HG02973 (cell line): ENCODE measurements around the gene DHRS12.
A peak's percentile ranks its signal among the peaks of the same experiment; 100 is the strongest.

Source experiments
- ATAC-seq: cut with Tn5 transposase; IDR thresholded peaks from one replicate; pipeline ENCODE4 v1.9.1; 2021; ENCODE audit warnings: moderate library complexity; ENCODE audit not compliant: unreplicated experiment

DHRS12 gene

DNA sequence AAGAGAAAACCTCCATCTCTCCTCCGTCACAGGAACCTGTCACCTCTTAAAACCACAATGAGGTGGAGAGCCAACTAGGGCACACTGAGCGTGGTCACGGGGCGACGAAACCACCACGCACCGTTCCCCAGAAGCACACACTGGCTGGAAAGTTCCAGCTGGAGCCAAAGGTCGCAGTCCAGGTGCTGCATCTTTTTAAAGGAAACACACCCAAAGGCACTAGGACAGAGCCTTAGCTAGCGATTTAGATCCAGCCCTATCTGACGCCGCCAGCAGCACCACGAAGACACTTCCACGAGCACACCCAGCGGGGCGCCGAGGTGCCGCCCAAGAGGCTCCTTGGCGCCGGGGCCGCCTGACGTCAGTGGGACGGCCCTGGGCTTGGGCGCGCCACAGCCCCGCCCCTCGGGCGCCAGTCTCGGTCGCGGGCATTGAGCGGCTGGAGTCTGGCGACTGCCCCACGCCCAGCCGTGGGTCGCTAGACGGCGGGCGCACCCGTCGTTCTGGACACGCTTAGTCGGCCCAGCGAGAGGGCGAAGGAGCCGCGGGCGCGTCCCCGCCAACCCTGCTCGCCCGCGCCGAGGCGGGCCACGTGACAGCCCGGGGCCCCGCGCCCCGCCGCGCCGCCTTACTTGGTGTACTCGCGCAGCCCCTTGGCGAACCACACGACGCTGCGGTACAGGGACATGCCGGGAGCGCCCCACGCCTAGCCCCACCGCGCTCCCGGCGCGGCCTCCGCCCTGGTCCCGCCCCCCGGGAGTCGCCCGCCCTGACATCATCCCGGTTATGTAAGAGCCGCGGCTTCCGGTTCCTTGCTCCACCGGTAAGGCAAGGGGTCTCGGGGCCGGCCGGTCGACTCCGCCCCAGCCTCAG, at the start of gene DHRS12:
TSS of gene DHRS12 (minus strand) at position 742 of the 873 bp plus-strand sequence. CDS start 4,504 bp downstream, outside the sequence.
- ATAC-seq: peak; percentile 88

- ATAC-seq: no peak
Observed at GRCh38 chr13:51849145-51850101, 45.5 kb upstream of the DHRS12 start.

- no peak for ATAC-seq
Observed at GRCh38 chr13:51848674-51849073, 44.7 kb upstream of the DHRS12 start.

DNA sequence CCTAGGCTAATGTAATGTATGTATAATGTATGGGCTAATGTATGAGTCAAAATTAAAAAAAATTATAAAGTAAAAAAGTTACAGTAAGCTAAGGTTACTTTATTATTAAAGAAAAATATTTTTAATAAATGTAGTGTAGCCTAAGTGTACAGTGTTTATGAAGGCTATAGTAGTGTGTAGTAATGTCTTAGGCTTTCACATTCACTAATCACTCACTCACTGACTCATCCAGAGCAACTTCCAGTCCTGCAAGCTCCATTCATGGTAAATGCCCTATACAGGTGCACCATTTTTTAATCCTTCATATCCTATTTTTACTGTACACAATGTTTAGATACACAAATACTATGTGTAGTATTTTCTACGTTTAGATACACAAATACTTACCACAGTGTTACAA, 42.8 kb upstream of the DHRS12 start:
- ATAC-seq: no peak

- no peak for ATAC-seq
Observed at GRCh38 chr13:51845574-51846318, 41.8 kb upstream of the DHRS12 start.

DNA sequence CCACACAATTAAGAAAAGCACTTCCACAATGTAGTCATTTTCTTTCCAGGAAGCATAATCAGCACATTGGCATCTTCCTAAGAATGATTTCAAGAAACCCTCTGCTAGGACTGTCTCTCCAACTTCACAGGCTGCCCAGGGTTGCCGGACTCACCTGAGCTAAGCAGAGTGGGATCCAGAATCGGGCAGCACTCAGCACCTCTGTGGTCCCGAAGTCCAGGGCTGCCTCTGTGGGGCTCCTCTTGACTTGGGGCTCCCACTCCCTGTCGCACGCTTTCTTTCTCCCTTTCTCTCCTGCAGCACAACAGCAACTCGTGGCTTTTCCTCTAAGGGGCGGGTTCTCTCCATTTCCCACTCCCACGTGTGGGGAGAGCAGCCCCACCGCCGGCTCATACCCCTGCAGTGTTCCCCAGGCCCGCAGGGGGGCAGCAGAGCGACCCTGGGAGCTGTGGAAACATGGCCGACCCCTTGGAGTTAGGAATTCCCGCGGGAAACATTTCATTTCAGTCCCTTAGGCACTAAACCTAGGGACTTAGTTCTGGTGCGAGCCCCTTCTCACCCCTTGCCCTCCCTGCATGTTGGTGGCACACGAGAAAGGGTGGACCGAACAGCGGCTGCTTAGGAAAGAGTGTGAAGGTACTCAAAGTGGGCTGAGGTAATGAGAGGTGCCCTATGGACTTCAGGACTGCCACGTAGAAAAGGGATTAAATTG, 41.1 kb upstream of the DHRS12 start, which contains the start of gene TMEM272:
TSS of gene TMEM272 (minus strand) at position 316 of the 712 bp plus-strand sequence. CDS start 6,647 bp downstream, outside the sequence.
- ATAC-seq: no peak

- no peak for ATAC-seq
Observed at GRCh38 chr13:51843529-51843928, 39.6 kb upstream of the DHRS12 start.

- no peak for ATAC-seq
Observed at GRCh38 chr13:51841732-51842131, 37.8 kb upstream of the DHRS12 start.

DNA sequence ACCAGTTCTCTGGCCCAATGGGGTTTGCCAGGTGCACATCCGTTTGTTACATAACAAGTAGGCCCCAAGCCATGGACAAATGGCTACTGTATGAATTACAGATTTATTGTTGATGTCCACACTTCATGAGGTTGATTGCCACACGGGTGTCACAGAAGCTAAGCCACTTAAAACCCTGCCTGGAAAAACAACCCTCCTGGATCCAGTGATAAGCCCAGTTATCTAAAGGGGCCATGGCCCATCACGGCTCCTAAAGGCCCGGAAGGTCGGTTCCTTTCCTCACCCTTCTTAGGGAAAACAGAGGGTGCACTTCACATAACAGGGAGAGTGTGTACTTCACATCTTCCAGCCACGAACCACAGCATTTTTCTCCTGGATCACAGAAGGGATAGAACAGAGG, 37.0 kb upstream of the DHRS12 start:
- no peak for ATAC-seq

DNA sequence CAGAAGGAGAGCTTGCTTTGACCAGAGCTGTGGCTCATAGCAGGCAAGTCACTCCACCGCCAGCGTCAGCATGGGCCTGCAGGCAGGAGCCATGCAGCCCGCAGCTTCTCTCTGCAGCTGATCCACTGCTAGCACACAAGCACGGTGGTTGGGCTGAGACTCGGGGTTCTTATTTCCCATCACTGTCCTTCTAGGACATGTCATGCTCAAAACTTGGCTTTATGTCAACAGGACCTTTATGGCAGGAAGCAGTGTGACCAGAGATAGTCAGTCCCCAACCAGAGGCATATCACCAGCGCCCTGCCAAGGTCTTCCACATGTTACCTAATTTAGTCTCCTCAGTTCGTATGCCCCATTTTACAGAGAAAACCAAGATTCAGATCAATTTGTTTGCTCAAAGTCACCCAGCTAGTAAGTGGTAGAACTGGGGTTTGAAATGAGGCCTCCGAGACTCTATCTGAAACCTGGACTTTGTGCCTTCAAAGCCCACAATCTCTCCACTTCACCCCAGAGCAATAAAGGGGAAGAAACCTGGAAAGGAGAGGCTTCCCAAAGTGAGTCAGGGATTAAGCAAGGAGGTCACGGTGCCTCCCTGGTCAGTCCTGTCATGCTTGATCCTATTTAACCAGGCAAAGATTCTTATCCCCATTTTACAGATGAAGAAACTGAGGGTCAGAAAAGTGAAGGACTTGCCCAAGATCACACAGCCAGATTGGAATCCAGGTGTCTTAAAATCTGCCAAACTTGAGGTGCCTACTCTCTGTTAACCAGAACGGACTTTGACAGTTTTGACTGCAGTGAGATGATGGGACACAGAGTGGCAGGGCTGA, 36.0 kb upstream of the DHRS12 start:
- no peak for ATAC-seq

GRCh38 chr13:51838240-51838846, 34.4 kb upstream of the DHRS12 start:
- ATAC-seq: no peak

DNA sequence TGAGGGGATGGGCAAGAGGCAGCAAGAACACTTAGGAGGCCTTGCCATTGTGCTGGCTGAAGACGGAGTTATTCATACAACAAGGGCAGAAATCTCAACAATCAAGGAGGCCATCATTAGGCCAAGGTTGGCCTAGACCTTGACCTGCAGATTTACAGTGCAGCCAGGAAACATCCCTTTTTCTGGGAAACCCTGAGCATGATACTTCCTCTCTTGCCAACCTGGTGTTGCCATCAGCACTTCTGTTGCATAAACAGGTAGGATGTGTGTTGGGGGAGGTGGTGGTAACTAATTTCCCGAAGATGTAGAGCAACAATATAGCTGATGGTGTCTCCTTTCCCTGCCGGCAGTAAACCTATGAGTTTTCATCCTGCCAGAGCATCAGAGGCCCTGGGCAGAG, 33.1 kb upstream of the DHRS12 start:
- no peak for ATAC-seq

GRCh38 chr13:51834581-51835171, 30.7 kb upstream of the DHRS12 start:
- ATAC-seq: no peak

- no peak for ATAC-seq
Observed at GRCh38 chr13:51833980-51834379, 30.0 kb upstream of the DHRS12 start.

DNA sequence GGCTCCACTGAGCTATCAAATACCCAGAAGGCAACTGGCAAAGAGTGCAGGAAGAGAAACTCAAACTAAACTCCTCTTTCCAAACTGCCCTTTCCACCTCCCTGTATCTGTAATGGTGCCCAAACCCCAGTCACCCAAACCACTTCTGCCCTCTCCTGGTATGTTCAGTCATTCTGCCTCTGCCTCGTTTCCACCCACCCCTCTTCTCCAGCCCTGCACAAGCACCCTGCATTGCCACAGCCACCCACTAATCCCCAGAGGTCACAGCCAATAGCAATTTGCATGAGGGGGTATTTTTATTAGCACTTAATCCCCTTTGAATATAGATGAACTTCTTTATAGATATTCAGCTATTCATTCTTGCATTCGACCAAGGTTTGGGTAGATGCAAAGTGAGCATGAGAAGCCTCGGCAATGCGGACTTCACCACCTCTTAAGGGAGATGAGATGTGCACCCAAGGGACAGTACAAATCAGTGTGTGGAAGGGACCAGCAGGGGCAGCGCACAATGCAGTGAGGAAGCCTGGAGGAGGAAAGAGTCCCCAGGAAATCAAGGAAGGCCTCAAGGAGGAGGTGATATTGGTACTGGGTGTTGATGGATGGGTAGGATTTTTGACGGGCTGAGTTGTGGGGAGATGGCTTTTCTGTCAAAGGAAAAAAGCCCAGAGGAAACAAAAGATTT, 28.6 kb upstream of the DHRS12 start:
- no peak for ATAC-seq

- no peak for ATAC-seq
Observed at GRCh38 chr13:51831519-51831918, 27.6 kb upstream of the DHRS12 start.

DNA sequence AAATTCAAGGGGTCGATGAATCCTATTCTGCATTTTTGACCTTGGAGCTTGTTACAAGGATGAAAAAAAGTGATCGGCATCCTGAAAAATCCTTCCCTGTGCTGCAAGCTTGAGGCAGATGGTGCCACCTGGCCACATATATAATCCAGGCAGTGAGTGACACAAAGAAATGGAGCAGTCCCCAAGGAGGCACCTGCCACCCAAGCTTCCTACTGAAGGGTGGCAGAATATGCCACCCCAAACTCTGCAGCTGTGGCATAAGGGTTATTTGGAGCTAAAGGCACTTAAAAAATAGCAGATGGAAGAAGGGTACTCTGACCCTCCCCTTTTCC, 25.6 kb upstream of the DHRS12 start:
- ATAC-seq: no peak
